Transverse colon (tissue), 4 donors: ENCODE measurements around the gene PLXNA2.

Experiments
- EP300 ChIP-seq: sonication (generic); formaldehyde crosslinking; IDR thresholded peaks from one replicate; pipeline ENCODE4 v1.6.1; 2017; ENCODE audit warnings: antibody characterized with exemption, low read depth
- POLR2A ChIP-seq: fragments of 450-650 bp; IDR thresholded peaks from one replicate; pipeline ENCODE4 v1.6.1; 2016; ENCODE audit warnings: antibody characterized with exemption, mild to moderate bottlenecking, moderate library complexity
- POLR2AphosphoS5 ChIP-seq, 3 donors: sonication (generic); formaldehyde crosslinking; IDR thresholded peaks; one replicate each; pipeline ENCODE4 v1.6.1; 2016; ENCODE audit warnings: antibody characterized with exemption in 3 of 3
- TF ChIP-seq, protein P1 (sequence below), 5 experiments: fragments of 200-600 bp in 3 of 5; fragments of 450-650 bp in 2 of 5; sonication (generic) in 3 of 5; IDR thresholded peaks; 1 replicate in 2 of 5; 2 replicates in 3 of 5; pipeline ENCODE4 v1.5.1; 2016 to 2017; ENCODE audit warnings: antibody characterized with exemption in 5 of 5, inconsistent platforms in 3 of 5, mild to moderate bottlenecking in 2 of 5, moderate library complexity in 1 of 5

DNA sequence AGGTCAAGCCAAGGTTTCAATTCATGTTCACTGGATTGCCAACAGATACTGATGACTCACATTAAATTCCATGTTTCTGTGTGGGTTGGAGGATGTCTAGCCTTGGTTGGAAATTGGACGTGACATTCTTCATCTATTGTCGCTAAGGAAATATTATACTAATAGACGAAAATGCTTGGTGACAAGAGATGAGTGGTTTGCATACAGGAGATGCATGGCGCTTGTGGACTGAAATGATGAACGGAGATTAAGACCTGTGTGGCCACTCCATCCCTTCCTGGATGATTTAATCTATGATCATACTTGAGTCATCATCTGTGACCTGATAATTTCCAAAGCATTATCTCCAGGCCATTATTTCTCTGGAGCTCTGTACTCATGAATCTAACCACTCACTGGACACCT, 236.2 kb downstream of the PLXNA2 start:
- TF ChIP-seq, protein P1, sequence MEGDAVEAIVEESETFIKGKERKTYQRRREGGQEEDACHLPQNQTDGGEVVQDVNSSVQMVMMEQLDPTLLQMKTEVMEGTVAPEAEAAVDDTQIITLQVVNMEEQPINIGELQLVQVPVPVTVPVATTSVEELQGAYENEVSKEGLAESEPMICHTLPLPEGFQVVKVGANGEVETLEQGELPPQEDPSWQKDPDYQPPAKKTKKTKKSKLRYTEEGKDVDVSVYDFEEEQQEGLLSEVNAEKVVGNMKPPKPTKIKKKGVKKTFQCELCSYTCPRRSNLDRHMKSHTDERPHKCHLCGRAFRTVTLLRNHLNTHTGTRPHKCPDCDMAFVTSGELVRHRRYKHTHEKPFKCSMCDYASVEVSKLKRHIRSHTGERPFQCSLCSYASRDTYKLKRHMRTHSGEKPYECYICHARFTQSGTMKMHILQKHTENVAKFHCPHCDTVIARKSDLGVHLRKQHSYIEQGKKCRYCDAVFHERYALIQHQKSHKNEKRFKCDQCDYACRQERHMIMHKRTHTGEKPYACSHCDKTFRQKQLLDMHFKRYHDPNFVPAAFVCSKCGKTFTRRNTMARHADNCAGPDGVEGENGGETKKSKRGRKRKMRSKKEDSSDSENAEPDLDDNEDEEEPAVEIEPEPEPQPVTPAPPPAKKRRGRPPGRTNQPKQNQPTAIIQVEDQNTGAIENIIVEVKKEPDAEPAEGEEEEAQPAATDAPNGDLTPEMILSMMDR (IDR thresholded peaks at IDR 0.05) = no peak
- no peak for TF ChIP-seq EP300
- no peak for TF ChIP-seq POLR2A
- TF ChIP-seq POLR2AphosphoS5 (IDR thresholded peaks at IDR 0.05) = no peak
